Loucy (cell line): ENCODE data around the gene SCEL.

Experiments
- CTCF ChIP-seq: fragments of 200-600 bp; sonication (generic); conservative IDR thresholded peaks from 2 replicates; pipeline ENCODE4 v1.5.1; 2014; ENCODE audit warnings: mild to moderate bottlenecking, antibody characterized with exemption, low read length
- EZH2phosphoT487 ChIP-seq: fragments of 200-600 bp; IDR thresholded peaks from 2 replicates; pipeline ENCODE4 v1.6.1; 2018; ENCODE audit warnings: antibody characterized with exemption, mild to moderate bottlenecking, moderate library complexity, borderline replicate concordance

- no peak for TF ChIP-seq CTCF
- TF ChIP-seq EZH2phosphoT487: no peak
These were observed 25.4 kb upstream of the SCEL start for GRCh38 chr13:77510156-77510555.
